CD14-positive monocyte (primary cell): ENCODE measurements around the gene ATP5F1D. TPM values are rescaled to one million over a fixed set of nuclear protein-coding genes. Genes with fewer than 3 reads are reported as not detected.

Experiments used
- DNase-seq, 3 donors: peaks; one replicate each; pipeline ENCODE4 v3.0.0-alpha.2; 2011 to 2022
- H2AFZ ChIP-seq: 2 replicates; pipeline ENCODE4 v1.6.0; 2012; ENCODE audit warnings: mild to moderate bottlenecking, low read depth, low read length, inconsistent platforms; ENCODE audit not compliant: insufficient read depth, poor library complexity, severe bottlenecking
- H3K27ac ChIP-seq, 2 donors: 1 replicate in 1 of 2; 2 replicates in 1 of 2; pipeline ENCODE4 v1.5.1; 2012 to 2013; ENCODE audit warnings: low read length in 2 of 2, control low read depth in 1 of 2, inconsistent platforms in 1 of 2, low read depth in 1 of 2, mild to moderate bottlenecking in 1 of 2
- H3K27me3 ChIP-seq, 2 donors: one replicate each; pipeline versions ENCODE4 v1.6.0 to v1.6.1; 2011 to 2013; ENCODE audit warnings: low read length in 2 of 2; ENCODE audit not compliant: control insufficient read depth in 2 of 2, insufficient read depth in 2 of 2
- H3K36me3 ChIP-seq, 2 donors: replicated peaks in 1 of 2; 1 replicate in 1 of 2; 2 replicates in 1 of 2; pipeline versions ENCODE4 v1.5.1 to v1.6.1; 2012 to 2013; ENCODE audit warnings: low read length in 2 of 2, control low read depth in 1 of 2, inconsistent platforms in 1 of 2, mild to moderate bottlenecking in 1 of 2; ENCODE audit not compliant: insufficient read depth in 2 of 2, control insufficient read depth in 1 of 2
- H3K4me1 ChIP-seq, 2 donors: 1 replicate in 1 of 2; 2 replicates in 1 of 2; pipeline versions ENCODE4 v1.5.1 to v1.6.1; 2012 to 2013; ENCODE audit warnings: low read length in 2 of 2, control low read depth in 1 of 2, inconsistent platforms in 1 of 2, mild to moderate bottlenecking in 1 of 2, moderate library complexity in 1 of 2; ENCODE audit not compliant: insufficient read depth in 2 of 2, control insufficient read depth in 1 of 2
- H3K4me2 ChIP-seq: replicated peaks from 2 replicates; pipeline ENCODE3; 2012; ENCODE audit warnings: low read length, moderate library complexity, mild to moderate bottlenecking; ENCODE audit not compliant: poor library complexity, severe bottlenecking; ENCODE audit errors: extremely low read depth
- H3K4me3 ChIP-seq, 3 experiments: fragments of 200-600 bp in 1 of 3; sonication (generic) in 1 of 3; replicated peaks in 1 of 3; 1 replicate in 2 of 3; 2 replicates in 1 of 3; pipeline ENCODE4 v1.5.1; 2011 to 2013; ENCODE audit warnings: low read length in 3 of 3, mild to moderate bottlenecking in 3 of 3, control low read depth in 2 of 3, low read depth in 2 of 3, inconsistent platforms in 1 of 3, moderate library complexity in 1 of 3
- H3K79me2 ChIP-seq: 2 replicates; pipeline ENCODE4 v1.6.0; 2012; ENCODE audit warnings: mild to moderate bottlenecking, control low read depth, inconsistent platforms, low read length, moderate library complexity; ENCODE audit not compliant: insufficient read depth
- H3K9ac ChIP-seq: 2 replicates; pipeline ENCODE4 v1.6.0; 2017; ENCODE audit warnings: low read length, mild to moderate bottlenecking; ENCODE audit not compliant: insufficient read depth, poor library complexity, severe bottlenecking
- H3K9me3 ChIP-seq, 2 donors: replicated peaks in 1 of 2; 1 replicate in 1 of 2; 2 replicates in 1 of 2; pipeline versions ENCODE4 v1.5.1 to v1.6.1; 2012 to 2013; ENCODE audit warnings: low read length in 2 of 2, control low read depth in 1 of 2; ENCODE audit not compliant: control insufficient read depth in 1 of 2, insufficient read depth in 1 of 2
- H4K20me1 ChIP-seq: 2 replicates; pipeline ENCODE4 v1.6.0; 2012; ENCODE audit warnings: mild to moderate bottlenecking, low read length, control low read depth, moderate library complexity; ENCODE audit not compliant: insufficient read depth
- H3K27ac Mint-ChIP-seq, 7 donors: one replicate each; pipeline ENCODE4 v1.8.0; 2020; ENCODE audit warnings: mild to moderate bottlenecking in 7 of 7, mixed read lengths in 7 of 7, moderate library complexity in 6 of 7, inconsistent platforms in 2 of 7
- H3K27me3 Mint-ChIP-seq, 3 donors: one replicate each; pipeline ENCODE4 v1.8.0; 2021 to 2022; ENCODE audit warnings: low read depth in 3 of 3, mild to moderate bottlenecking in 3 of 3, mixed read lengths in 3 of 3, moderate library complexity in 3 of 3, inconsistent platforms in 1 of 3
- H3K36me3 Mint-ChIP-seq, 2 donors: one replicate each; pipeline ENCODE4 v1.8.0; 2020; ENCODE audit warnings: mixed read lengths in 2 of 2, inconsistent platforms in 1 of 2, mild to moderate bottlenecking in 1 of 2
- H3K4me1 Mint-ChIP-seq: one replicate; pipeline ENCODE4 v1.8.0; 2020; ENCODE audit warnings: mild to moderate bottlenecking, mixed read lengths
- H3K4me3 Mint-ChIP-seq, 2 donors: one replicate each; pipeline ENCODE4 v1.8.0; 2020; ENCODE audit warnings: mild to moderate bottlenecking in 2 of 2, mixed read lengths in 2 of 2, moderate library complexity in 1 of 2
- H3K9me3 Mint-ChIP-seq, 7 donors: one replicate each; pipeline ENCODE4 v1.8.0; 2020 to 2022; ENCODE audit warnings: mixed read lengths in 7 of 7, mild to moderate bottlenecking in 6 of 7, moderate library complexity in 6 of 7, inconsistent platforms in 2 of 7
- WGBS: methylation state at CpG from one replicate; pipeline ENCODE4 v1.1.5; 2013; ENCODE audit warnings: missing lambda C conversion rate; ENCODE audit not compliant: insufficient coverage; 5-methylcytosine and 5-hydroxymethylcytosine counted together
- intact Hi-C, 2 donors: fragments of 100-400 bp; cut with micrococcal nuclease; formaldehyde crosslinking; loops; one replicate each; pipeline versions ENCODE4 v1.15.0 to v1.15.1; 2023
- polyA plus RNA-seq, 3 donors: library from polyadenylated mRNA; depleted of rRNA in 1 of 3; unstranded in 2 of 3; stranded (reverse) in 1 of 3; fragments of 300-500 nt in 2 of 3; fragments of >200 nt in 1 of 3; fragmentation: Illumina TruSeq in 2 of 3; gene quantifications; 1 replicate in 2 of 3; 2 replicates in 1 of 3; pipeline ENCODE4 v1.2.3, GENCODE V29; 2012 to 2021
- TF ChIP-seq, protein P1 (sequence below): fragments of 200-600 bp; IDR thresholded peaks from one replicate; pipeline ENCODE4 v1.8.0; 2022; ENCODE audit warnings: antibody characterized with exemption, mild to moderate bottlenecking

The ATP5F1D gene
- polyA plus RNA-seq, 3 donors: 122 to 160 (median 143) TPM

GRCh38 chr19:1266129-1266915, 24.8 kb downstream of the ATP5F1D start:
- no peaks in the 10 kb centered on the region for H3K9me3 ChIP-seq
- peaks cover 39% of the 10 kb centered on the region for H4K20me1 ChIP-seq
- peak; percentile 83 to 90 (median 84) for DNase-seq
- peaks cover 11 to 22% (median 14%) of the 10 kb centered on the region in 3 donors for H3K27me3 Mint-ChIP-seq
- WGBS: 2% methylated on average over 84 of the region's 84 CpGs
- peak overlapping the region; percentile 89 for H3K4me2 ChIP-seq
- H3K4me1 ChIP-seq: peaks cover 65 to 77% of the 10 kb centered on the region in 2 donors
- H2AFZ ChIP-seq: peak overlapping the region; percentile 75
- peak overlapping the region; percentile 70 to 74 for H3K4me3 Mint-ChIP-seq
- peak overlapping the region in 5 of 7 donors; percentile 70 to 83 (median 75) for H3K27ac Mint-ChIP-seq
- H3K4me1 Mint-ChIP-seq: peaks cover 61% of the 10 kb centered on the region
- peaks cover 13 to 14% of the 10 kb centered on the region in 2 donors for H3K36me3 Mint-ChIP-seq
- peak overlapping the region; percentile 39 to 77 (median 46) for H3K4me3 ChIP-seq
- TF ChIP-seq, protein P1, sequence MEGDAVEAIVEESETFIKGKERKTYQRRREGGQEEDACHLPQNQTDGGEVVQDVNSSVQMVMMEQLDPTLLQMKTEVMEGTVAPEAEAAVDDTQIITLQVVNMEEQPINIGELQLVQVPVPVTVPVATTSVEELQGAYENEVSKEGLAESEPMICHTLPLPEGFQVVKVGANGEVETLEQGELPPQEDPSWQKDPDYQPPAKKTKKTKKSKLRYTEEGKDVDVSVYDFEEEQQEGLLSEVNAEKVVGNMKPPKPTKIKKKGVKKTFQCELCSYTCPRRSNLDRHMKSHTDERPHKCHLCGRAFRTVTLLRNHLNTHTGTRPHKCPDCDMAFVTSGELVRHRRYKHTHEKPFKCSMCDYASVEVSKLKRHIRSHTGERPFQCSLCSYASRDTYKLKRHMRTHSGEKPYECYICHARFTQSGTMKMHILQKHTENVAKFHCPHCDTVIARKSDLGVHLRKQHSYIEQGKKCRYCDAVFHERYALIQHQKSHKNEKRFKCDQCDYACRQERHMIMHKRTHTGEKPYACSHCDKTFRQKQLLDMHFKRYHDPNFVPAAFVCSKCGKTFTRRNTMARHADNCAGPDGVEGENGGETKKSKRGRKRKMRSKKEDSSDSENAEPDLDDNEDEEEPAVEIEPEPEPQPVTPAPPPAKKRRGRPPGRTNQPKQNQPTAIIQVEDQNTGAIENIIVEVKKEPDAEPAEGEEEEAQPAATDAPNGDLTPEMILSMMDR: no peak
- H3K9me3 Mint-ChIP-seq: peaks cover 0 to 2% (median 0%) of the 10 kb centered on the region in 7 donors
- peaks cover 0 to 8% of the 10 kb centered on the region in 2 donors for H3K27me3 ChIP-seq
- peaks cover 6 to 10% of the 10 kb centered on the region in 2 donors for H3K36me3 ChIP-seq
- peak overlapping the region; percentile 71 for H3K9ac ChIP-seq
- peak overlapping the region; percentile 19 to 79 for H3K27ac ChIP-seq
- intact Hi-C loops: loop anchor here in 1 of 2 donors (5.0 kb wide), 1 partner anchor 164 kb away; the partner anchor contains the start of gene GPX4
- peaks cover 30% of the 10 kb centered on the region for H3K79me2 ChIP-seq

GRCh38 chr19:1266916-1267476, 25.4 kb downstream of the ATP5F1D start:
- Histone ChIP-seq H3K4me2 (peak overlapping the region; percentile 89), H4K20me1 (peaks cover 46% of the 10 kb centered on the region), H3K79me2 (peaks cover 37% of the 10 kb centered on the region), H3K4me1 (peaks cover 65 to 77% of the 10 kb centered on the region in 2 donors), H3K9me3 (no peaks in the 10 kb centered on the region), H3K4me3 (peak overlapping the region; percentile 39 to 77 (median 46)), H3K27ac (peak overlapping the region in 1 of 2 donors; percentile 79), H2AFZ (peak overlapping the region; percentile 75), H3K27me3 (peaks cover 0 to 8% of the 10 kb centered on the region in 2 donors), H3K36me3 (peaks cover 12 to 16% of the 10 kb centered on the region in 2 donors), H3K9ac (peak overlapping the region; percentile 71)
- H3K27ac Mint-ChIP-seq: peak overlapping the region in 3 of 7 donors; percentile 70 to 78 (median 72)
- peaks cover 16 to 19% of the 10 kb centered on the region in 2 donors for H3K36me3 Mint-ChIP-seq
- peak overlapping the region; percentile 64 to 70 for H3K4me3 Mint-ChIP-seq
- DNase-seq: peak; percentile 68 to 77 (median 76)
- under 1% methylated on average over 59 of the region's 59 CpGs for WGBS
- peaks cover 61% of the 10 kb centered on the region for H3K4me1 Mint-ChIP-seq
- TF ChIP-seq, protein P1: peak; percentile 99
- H3K9me3 Mint-ChIP-seq: peaks cover 0 to 2% (median 0%) of the 10 kb centered on the region in 7 donors
- peaks cover 8 to 16% (median 11%) of the 10 kb centered on the region in 3 donors for H3K27me3 Mint-ChIP-seq
- intact Hi-C loops: loop anchor here (1.0 to 5.0 kb wide), 2 partner anchors 23 to 165 kb away; partner anchors contain the start of gene GPX4 (in 1 of the 2)
